Uterus (tissue), 4 donors: Measurements from ENCODE around the gene ME3. TPM values are rescaled to one million over a fixed set of nuclear protein-coding genes. Genes with fewer than 3 reads are reported as not detected.

ENCODE experiments used
- DNase-seq, 2 donors: peaks; one replicate each; pipeline ENCODE4 v3.0.0-alpha.2; 2019 to 2020
- H3K27ac ChIP-seq, 2 donors: fragments of 200-600 bp; sonication (generic); 1 replicate in 1 of 2; 2 replicates in 1 of 2; pipeline ENCODE4 v1.5.1; 2016 to 2018
- H3K27me3 ChIP-seq, 2 donors: fragments of 200-600 bp; sonication (generic); one replicate each; pipeline ENCODE4 v1.5.1; 2018 to 2019; ENCODE audit warnings: control low read depth in 1 of 2
- H3K36me3 ChIP-seq, 2 donors: fragments of 200-600 bp; sonication (generic); one replicate each; pipeline ENCODE4 v1.5.1; 2019; ENCODE audit warnings: control low read depth in 1 of 2
- H3K4me1 ChIP-seq, 2 donors: fragments of 200-600 bp; sonication (generic); one replicate each; pipeline ENCODE4 v1.5.1; 2018 to 2019; ENCODE audit warnings: control low read depth in 1 of 2
- H3K4me3 ChIP-seq, 2 donors: fragments of 200-600 bp; sonication (generic); 1 replicate in 1 of 2; 2 replicates in 1 of 2; pipeline ENCODE4 v1.5.1; 2018 to 2019; ENCODE audit warnings: mild to moderate bottlenecking in 1 of 2
- H3K9me3 ChIP-seq, 2 donors: fragments of 200-600 bp; sonication (generic); one replicate each; pipeline ENCODE4 v1.5.1; 2019; ENCODE audit warnings: control low read depth in 1 of 2
- POLR2A ChIP-seq, 2 donors: fragments of 450-650 bp; IDR thresholded peaks; one replicate each; pipeline ENCODE4 v1.6.1; 2016; ENCODE audit warnings: antibody characterized with exemption in 2 of 2, mild to moderate bottlenecking in 1 of 2, moderate library complexity in 1 of 2
- intact Hi-C: fragments of 100-400 bp; cut with DNase I; formaldehyde crosslinking; loops from one replicate; pipeline ENCODE4 v1.15.1; 2023; ENCODE audit warnings: low total_unique reads
- total RNA-seq, 4 donors: library from RNA; depleted of rRNA in 3 of 4; stranded (reverse); fragments of >200 nt in 3 of 4; gene quantifications; one replicate each; pipeline versions ENCODE4 v1.1.0 to v1.2.4, GENCODE V29; 2014 to 2023
- TF ChIP-seq, protein P1 (sequence below), 4 experiments: fragments of 200-600 bp in 2 of 4; fragments of 450-650 bp in 2 of 4; sonication (generic) in 2 of 4; IDR thresholded peaks; one replicate each; pipeline ENCODE4 v1.5.1; 2016 to 2019; ENCODE audit warnings: antibody characterized with exemption in 4 of 4, mild to moderate bottlenecking in 2 of 4, moderate library complexity in 1 of 4
- donor health status: DM: yes; HTN: yes; CAD: no.

The ME3 gene
- total RNA-seq, 4 donors from 2014 or later: 44.3 to 169 (median 54.2) TPM

DNA sequence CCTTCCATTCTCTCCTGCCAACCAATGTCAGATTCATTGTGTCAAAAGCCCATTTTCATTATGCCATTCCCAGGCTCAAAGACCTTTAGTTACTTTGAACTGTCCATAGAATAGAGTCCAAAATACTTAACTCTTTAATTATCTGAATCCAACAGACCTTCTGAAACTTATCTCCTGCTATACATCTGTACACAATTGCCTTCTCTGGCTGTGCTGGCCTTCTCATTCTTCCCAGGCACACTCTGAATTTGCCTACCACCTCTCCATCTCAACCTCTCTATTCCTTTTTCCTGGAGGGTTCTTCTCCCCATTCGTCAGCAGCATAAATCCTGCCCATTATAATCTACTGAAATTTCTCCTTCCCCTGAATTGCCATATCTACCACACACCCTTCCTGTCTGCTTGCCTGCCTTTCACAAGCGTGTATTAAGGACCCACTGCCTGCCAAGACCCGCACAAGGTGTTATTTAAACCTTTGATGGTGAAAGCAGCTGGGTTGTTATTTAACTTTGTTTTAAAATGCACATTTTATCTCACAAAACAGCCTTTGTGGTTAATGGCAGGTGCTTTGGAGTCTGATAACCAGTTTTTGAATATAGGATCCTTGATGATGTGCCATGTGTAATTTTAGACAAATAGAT lies 171.8 kb downstream of the ME3 start:
- no peaks in the 10 kb centered on the region for H3K9me3 ChIP-seq
- H3K36me3 ChIP-seq: no peaks in the 10 kb centered on the region
- intact Hi-C loops: no loop called here
- no peaks in the 10 kb centered on the region for H3K27me3 ChIP-seq
- no peak overlapping the region for H3K27ac ChIP-seq
- H3K4me1 ChIP-seq: peaks cover 0 to 7% of the 10 kb centered on the region in 2 donors
- TF ChIP-seq POLR2A (IDR thresholded peaks at IDR 0.05): no peak
- TF ChIP-seq, protein P1, sequence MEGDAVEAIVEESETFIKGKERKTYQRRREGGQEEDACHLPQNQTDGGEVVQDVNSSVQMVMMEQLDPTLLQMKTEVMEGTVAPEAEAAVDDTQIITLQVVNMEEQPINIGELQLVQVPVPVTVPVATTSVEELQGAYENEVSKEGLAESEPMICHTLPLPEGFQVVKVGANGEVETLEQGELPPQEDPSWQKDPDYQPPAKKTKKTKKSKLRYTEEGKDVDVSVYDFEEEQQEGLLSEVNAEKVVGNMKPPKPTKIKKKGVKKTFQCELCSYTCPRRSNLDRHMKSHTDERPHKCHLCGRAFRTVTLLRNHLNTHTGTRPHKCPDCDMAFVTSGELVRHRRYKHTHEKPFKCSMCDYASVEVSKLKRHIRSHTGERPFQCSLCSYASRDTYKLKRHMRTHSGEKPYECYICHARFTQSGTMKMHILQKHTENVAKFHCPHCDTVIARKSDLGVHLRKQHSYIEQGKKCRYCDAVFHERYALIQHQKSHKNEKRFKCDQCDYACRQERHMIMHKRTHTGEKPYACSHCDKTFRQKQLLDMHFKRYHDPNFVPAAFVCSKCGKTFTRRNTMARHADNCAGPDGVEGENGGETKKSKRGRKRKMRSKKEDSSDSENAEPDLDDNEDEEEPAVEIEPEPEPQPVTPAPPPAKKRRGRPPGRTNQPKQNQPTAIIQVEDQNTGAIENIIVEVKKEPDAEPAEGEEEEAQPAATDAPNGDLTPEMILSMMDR (IDR thresholded peaks at IDR 0.05): no peak
- H3K4me3 ChIP-seq: no peak overlapping the region
- no peak for DNase-seq

DNA sequence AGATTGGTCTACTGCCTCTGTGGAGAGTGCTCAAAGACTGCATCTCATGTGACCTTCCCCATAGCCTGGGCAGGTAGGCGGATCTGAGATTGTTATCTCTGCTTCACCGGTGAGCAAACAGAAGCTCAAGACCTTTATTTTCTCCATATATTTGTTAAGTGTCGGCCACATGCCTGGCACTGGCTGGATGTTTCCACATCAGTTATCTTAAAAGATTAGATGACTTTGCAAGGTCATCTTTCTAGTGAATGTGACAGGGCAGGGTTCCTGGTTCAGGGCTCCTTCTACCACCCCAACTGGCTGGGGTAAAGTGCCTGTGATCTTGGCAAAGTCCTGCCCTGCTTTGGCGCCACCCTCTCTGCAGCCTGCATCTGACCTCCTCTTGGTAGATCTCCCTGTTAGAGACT lies 172.7 kb downstream of the ME3 start:
- no peak for DNase-seq
- intact Hi-C loops: no loop called here
- no peak for TF ChIP-seq POLR2A (IDR thresholded peaks at IDR 0.05)
- TF ChIP-seq, protein P1 (IDR thresholded peaks at IDR 0.05): no peak
- H3K4me3 ChIP-seq: no peak overlapping the region
- H3K27ac ChIP-seq: no peak overlapping the region
- peaks cover 0 to 7% of the 10 kb centered on the region in 2 donors for H3K4me1 ChIP-seq
- H3K27me3 ChIP-seq: no peaks in the 10 kb centered on the region
- H3K36me3 ChIP-seq: no peaks in the 10 kb centered on the region
- H3K9me3 ChIP-seq: no peaks in the 10 kb centered on the region

DNA sequence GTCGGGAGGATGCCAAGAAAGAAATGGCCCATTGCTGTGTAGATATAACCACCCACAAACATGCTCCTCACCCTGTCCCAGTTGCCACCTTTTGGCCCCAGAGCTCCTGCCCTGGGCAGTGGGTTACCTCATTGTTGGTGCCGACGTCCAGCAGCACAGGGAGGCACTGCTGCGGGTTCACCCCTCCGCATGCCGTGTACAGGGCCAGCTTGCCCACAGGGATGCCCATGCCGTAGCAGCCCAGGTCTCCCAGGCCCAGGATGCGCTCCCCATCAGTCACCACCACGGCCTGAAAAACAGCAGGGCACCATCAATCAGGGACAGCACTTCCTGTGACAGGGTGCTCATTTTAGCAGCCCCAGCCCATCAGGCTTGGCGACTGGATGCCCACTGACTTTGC lies 174.6 kb downstream of the ME3 start:
- H3K27ac ChIP-seq: peak overlapping the region in 1 of 2 donors; percentile 5
- H3K36me3 ChIP-seq: no peaks in the 10 kb centered on the region
- H3K9me3 ChIP-seq: no peaks in the 10 kb centered on the region
- H3K27me3 ChIP-seq: no peaks in the 10 kb centered on the region
- intact Hi-C loops: no loop called here
- no peak overlapping the region for H3K4me3 ChIP-seq
- DNase-seq: no peak
- peaks cover 0 to 7% of the 10 kb centered on the region in 2 donors for H3K4me1 ChIP-seq
- TF ChIP-seq POLR2A (IDR thresholded peaks at IDR 0.05): no peak
- TF ChIP-seq, protein P1 (IDR thresholded peaks at IDR 0.05): no peak

DNA sequence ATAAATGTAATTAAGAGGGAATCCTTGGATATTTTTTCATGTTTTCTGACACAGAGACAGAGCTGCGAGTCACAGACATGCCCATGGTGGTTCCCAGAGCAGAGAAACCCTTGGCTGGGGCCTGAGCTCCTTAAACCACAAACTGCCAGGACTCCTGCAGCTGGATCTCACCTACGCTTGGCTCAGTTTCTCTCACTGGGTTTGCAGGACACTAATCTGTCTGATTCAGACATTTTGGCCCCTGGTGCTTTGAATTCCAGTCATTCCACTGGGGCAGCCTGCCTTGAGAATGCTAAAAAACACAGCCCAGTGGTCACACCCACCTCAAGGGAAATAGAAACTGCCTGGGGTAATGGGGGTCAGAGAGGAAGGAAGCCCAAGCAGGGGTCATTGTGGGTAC lies 175.1 kb downstream of the ME3 start:
- no peak overlapping the region for H3K4me3 ChIP-seq

DNA sequence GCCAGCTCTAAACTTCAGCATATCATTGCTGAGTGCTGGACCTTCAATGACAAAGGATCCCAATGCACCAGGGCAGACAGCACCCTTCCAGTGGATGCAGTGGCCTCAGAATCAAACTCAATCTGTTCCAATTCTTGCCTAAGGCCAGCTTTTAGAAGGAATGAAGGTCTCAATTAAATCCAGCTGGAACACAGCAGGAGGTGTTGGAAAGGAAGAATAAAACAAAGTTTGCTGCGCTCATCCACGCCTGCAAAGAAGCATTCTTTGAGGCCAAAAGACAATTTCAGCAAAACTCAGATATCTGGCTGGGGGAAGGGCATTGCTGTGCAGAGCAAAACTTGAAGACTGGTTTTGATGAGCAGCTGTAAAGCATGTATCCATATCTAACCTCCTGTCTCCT lies 177.1 kb downstream of the ME3 start:
- intact Hi-C loops: no loop called here
- no peak for DNase-seq
- Histone ChIP-seq H3K9me3 (no peaks in the 10 kb centered on the region), H3K36me3 (no peaks in the 10 kb centered on the region), H3K27ac (peak overlapping the region in 1 of 2 donors; percentile 0), H3K4me1 (peaks cover 0 to 7% of the 10 kb centered on the region in 2 donors), H3K27me3 (no peaks in the 10 kb centered on the region), H3K4me3 (no peak overlapping the region)
- TF ChIP-seq, protein P1 (IDR thresholded peaks at IDR 0.05): no peak
- no peak for TF ChIP-seq POLR2A (IDR thresholded peaks at IDR 0.05)

More for the DNA sequence above, 175.1 kb downstream of the ME3 start:
- TF ChIP-seq POLR2A (IDR thresholded peaks at IDR 0.05): no peak
- TF ChIP-seq, protein P1 (IDR thresholded peaks at IDR 0.05): no peak
- no peak for DNase-seq
- H3K27me3 ChIP-seq: no peaks in the 10 kb centered on the region
- no peak overlapping the region for H3K27ac ChIP-seq
- intact Hi-C loops: no loop called here
- H3K9me3 ChIP-seq: no peaks in the 10 kb centered on the region
- H3K4me1 ChIP-seq: peaks cover 0 to 7% of the 10 kb centered on the region in 2 donors
- H3K36me3 ChIP-seq: no peaks in the 10 kb centered on the region
